ENCODE results near the gene SPOCK3. TPM values are rescaled to one million over a fixed set of nuclear protein-coding genes. Genes with fewer than 3 reads are reported as not detected.

SPOCK3 gene
- total RNA-seq, 1 donor, result not detected

- Histone ChIP-seq H3K27ac (ENCODE audit: low read depth, low read length) (no peak overlapping the region), H3K9me3 (ENCODE audit: low read depth, low read length) (no peaks in the 10 kb centered on the region), H3K4me1 (ENCODE audit: insufficient read depth, low read length) (no peaks in the 10 kb centered on the region), H2AFZ (ENCODE audit: low read length) (no peak overlapping the region), H3K4me3 (ENCODE audit: insufficient read depth, low read length) (no peak overlapping the region), H3K36me3 (ENCODE audit: insufficient read depth, low read length) (no peaks in the 10 kb centered on the region), H4K20me1 (ENCODE audit: insufficient read depth, low read length) (no peaks in the 10 kb centered on the region), H3K27me3 (ENCODE audit: insufficient read depth, low read length) (no peaks in the 10 kb centered on the region), H3K79me2 (ENCODE audit: insufficient read depth, low read length) (no peaks in the 10 kb centered on the region), H3K4me2 (ENCODE audit: insufficient read depth, low read length) (no peak overlapping the region)
- DNase-seq (ENCODE audit: insufficient read length, low spot score, missing footprints), result no peak
- no peak for TF ChIP-seq CTCF (IDR thresholded peaks at IDR 0.05; ENCODE audit: extremely low read depth, low read depth, low read length)
Observed at GRCh38 chr4:167000141-167000852, 234.0 kb downstream of the SPOCK3 start.

- Histone ChIP-seq H3K9me3 (ENCODE audit: low read depth, low read length) (no peaks in the 10 kb centered on the region), H3K79me2 (ENCODE audit: insufficient read depth, low read length) (no peaks in the 10 kb centered on the region), H3K4me3 (ENCODE audit: insufficient read depth, low read length) (no peak overlapping the region), H3K4me2 (ENCODE audit: insufficient read depth, low read length) (no peak overlapping the region), H3K27ac (ENCODE audit: low read depth, low read length) (no peak overlapping the region), H4K20me1 (ENCODE audit: insufficient read depth, low read length) (no peaks in the 10 kb centered on the region), H3K36me3 (ENCODE audit: insufficient read depth, low read length) (no peaks in the 10 kb centered on the region), H3K27me3 (ENCODE audit: insufficient read depth, low read length) (no peaks in the 10 kb centered on the region), H3K4me1 (ENCODE audit: insufficient read depth, low read length) (no peaks in the 10 kb centered on the region), H2AFZ (ENCODE audit: low read length) (no peak overlapping the region)
- no peak for DNase-seq (ENCODE audit: insufficient read length, low spot score, missing footprints)
- no peak for TF ChIP-seq CTCF (IDR thresholded peaks at IDR 0.05; ENCODE audit: extremely low read depth, low read depth, low read length)
Observed at GRCh38 chr4:166996216-166996615, 238.1 kb downstream of the SPOCK3 start.

GRCh38 chr4:166994686-166995085 lies 239.6 kb downstream of the SPOCK3 start:
- DNase-seq (ENCODE audit: insufficient read length, low spot score, missing footprints), result no peak
- Histone ChIP-seq H3K36me3 (ENCODE audit: insufficient read depth, low read length) (no peaks in the 10 kb centered on the region), H3K27me3 (ENCODE audit: insufficient read depth, low read length) (no peaks in the 10 kb centered on the region), H4K20me1 (ENCODE audit: insufficient read depth, low read length) (no peaks in the 10 kb centered on the region), H3K4me3 (ENCODE audit: insufficient read depth, low read length) (no peak overlapping the region), H3K79me2 (ENCODE audit: insufficient read depth, low read length) (no peaks in the 10 kb centered on the region), H3K4me1 (ENCODE audit: insufficient read depth, low read length) (no peaks in the 10 kb centered on the region), H2AFZ (ENCODE audit: low read length) (no peak overlapping the region), H3K4me2 (ENCODE audit: insufficient read depth, low read length) (no peak overlapping the region), H3K9me3 (ENCODE audit: low read depth, low read length) (no peaks in the 10 kb centered on the region), H3K27ac (ENCODE audit: low read depth, low read length) (no peak overlapping the region)
- TF ChIP-seq CTCF (IDR thresholded peaks at IDR 0.05; ENCODE audit: extremely low read depth, low read depth, low read length), result no peak

GRCh38 chr4:166991006-166991561 lies 243.2 kb downstream of the SPOCK3 start:
- DNase-seq (ENCODE audit: insufficient read length, low spot score, missing footprints), result no peak

More at GRCh38 chr4:166991006-166991561, 243.2 kb downstream of the SPOCK3 start:
- no peaks in the 10 kb centered on the region for H3K36me3 ChIP-seq (ENCODE audit: insufficient read depth, low read length)
- H3K79me2 ChIP-seq (ENCODE audit: insufficient read depth, low read length), result no peaks in the 10 kb centered on the region
- H3K4me1 ChIP-seq (ENCODE audit: insufficient read depth, low read length), result no peaks in the 10 kb centered on the region
- no peak overlapping the region for H2AFZ ChIP-seq (ENCODE audit: low read length)
- no peaks in the 10 kb centered on the region for H3K27me3 ChIP-seq (ENCODE audit: insufficient read depth, low read length)
- H4K20me1 ChIP-seq (ENCODE audit: insufficient read depth, low read length), result no peaks in the 10 kb centered on the region
- H3K9me3 ChIP-seq (ENCODE audit: low read depth, low read length), result no peaks in the 10 kb centered on the region
- H3K4me3 ChIP-seq (ENCODE audit: insufficient read depth, low read length), result no peak overlapping the region
- no peak overlapping the region for H3K27ac ChIP-seq (ENCODE audit: low read depth, low read length)
- no peak for TF ChIP-seq CTCF (IDR thresholded peaks at IDR 0.05; ENCODE audit: extremely low read depth, low read depth, low read length)
- no peak overlapping the region for H3K4me2 ChIP-seq (ENCODE audit: insufficient read depth, low read length)
